Upper lobe of left lung (tissue), 4 donors: ENCODE data around the gene PIR.

Experiments
- EP300 ChIP-seq, 4 donors: sonication (generic); formaldehyde crosslinking; IDR thresholded peaks; one replicate each; pipeline ENCODE4 v1.5.1; 2017; ENCODE audit warnings: antibody characterized with exemption in 4 of 4, control low read depth in 2 of 4
- POLR2A ChIP-seq, 4 donors: fragments of 450-650 bp; IDR thresholded peaks; one replicate each; pipeline ENCODE4 v1.5.1; 2016 to 2017; ENCODE audit warnings: antibody characterized with exemption in 4 of 4, mild to moderate bottlenecking in 2 of 4
- POLR2AphosphoS5 ChIP-seq, 2 donors: sonication (generic); formaldehyde crosslinking; IDR thresholded peaks; one replicate each; pipeline ENCODE4 v1.5.1; 2017; ENCODE audit warnings: antibody characterized with exemption in 2 of 2
- TF ChIP-seq, protein P1 (sequence below), 6 experiments: fragments of 450-650 bp in 4 of 6; fragments of 200-600 bp in 2 of 6; sonication (generic) in 2 of 6; IDR thresholded peaks; one replicate each; pipeline ENCODE4 v1.5.1; 2016 to 2019; ENCODE audit warnings: antibody characterized with exemption in 6 of 6

DNA sequence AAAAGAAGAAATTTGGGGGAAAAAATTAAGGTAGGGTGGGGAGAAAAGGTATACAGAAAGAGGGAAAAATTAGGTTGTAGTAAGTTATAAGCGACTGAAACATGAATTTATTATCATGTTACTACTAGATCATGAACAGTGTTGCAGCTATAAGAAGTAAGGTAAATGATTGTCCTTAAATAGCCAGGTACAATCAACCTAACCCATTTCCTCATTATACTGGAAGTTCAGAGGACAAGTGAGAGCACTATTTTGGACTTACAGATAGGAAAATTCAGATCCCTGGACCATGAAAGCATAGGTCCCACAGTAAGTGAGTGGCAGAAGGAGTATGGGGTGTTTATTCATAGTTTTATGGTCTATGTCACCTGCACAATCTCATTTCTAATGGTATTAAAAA is 23.5 kb downstream of the PIR start:
- TF ChIP-seq POLR2A (IDR thresholded peaks at IDR 0.05) (no peak), POLR2AphosphoS5 (IDR thresholded peaks at IDR 0.05) (no peak), EP300 (IDR thresholded peaks at IDR 0.05) (no peak)
- TF ChIP-seq, protein P1, sequence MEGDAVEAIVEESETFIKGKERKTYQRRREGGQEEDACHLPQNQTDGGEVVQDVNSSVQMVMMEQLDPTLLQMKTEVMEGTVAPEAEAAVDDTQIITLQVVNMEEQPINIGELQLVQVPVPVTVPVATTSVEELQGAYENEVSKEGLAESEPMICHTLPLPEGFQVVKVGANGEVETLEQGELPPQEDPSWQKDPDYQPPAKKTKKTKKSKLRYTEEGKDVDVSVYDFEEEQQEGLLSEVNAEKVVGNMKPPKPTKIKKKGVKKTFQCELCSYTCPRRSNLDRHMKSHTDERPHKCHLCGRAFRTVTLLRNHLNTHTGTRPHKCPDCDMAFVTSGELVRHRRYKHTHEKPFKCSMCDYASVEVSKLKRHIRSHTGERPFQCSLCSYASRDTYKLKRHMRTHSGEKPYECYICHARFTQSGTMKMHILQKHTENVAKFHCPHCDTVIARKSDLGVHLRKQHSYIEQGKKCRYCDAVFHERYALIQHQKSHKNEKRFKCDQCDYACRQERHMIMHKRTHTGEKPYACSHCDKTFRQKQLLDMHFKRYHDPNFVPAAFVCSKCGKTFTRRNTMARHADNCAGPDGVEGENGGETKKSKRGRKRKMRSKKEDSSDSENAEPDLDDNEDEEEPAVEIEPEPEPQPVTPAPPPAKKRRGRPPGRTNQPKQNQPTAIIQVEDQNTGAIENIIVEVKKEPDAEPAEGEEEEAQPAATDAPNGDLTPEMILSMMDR (IDR thresholded peaks at IDR 0.05), result no peak
